ENCODE data around the gene DDX1. TPM values are rescaled to one million over a fixed set of nuclear protein-coding genes. Genes with fewer than 3 reads are reported as not detected.

The DDX1 gene
- total RNA-seq, 1 experiment from 2014 or later = 115 TPM

- no peak for TF ChIP-seq ELF4 (CRISPR knock-in tag; IDR thresholded peaks at IDR 0.05; ENCODE audit: low read depth)
- no peak for TF ChIP-seq E2F1 (CRISPR knock-in tag; IDR thresholded peaks at IDR 0.05)
- TF ChIP-seq SMAD4 (CRISPR knock-in tag; IDR thresholded peaks at IDR 0.05) = no peak
- no peak for TF ChIP-seq IRF2 (CRISPR knock-in tag; IDR thresholded peaks at IDR 0.05; ENCODE audit: borderline replicate concordance, low read depth)
- TF ChIP-seq KAT7 (CRISPR knock-in tag; IDR thresholded peaks at IDR 0.05; ENCODE audit: borderline replicate concordance) = no peak
- TF ChIP-seq MLX (CRISPR knock-in tag; IDR thresholded peaks at IDR 0.05) = no peak
- no peak for TF ChIP-seq TEAD4 (CRISPR knock-in tag; IDR thresholded peaks at IDR 0.05)
- TF ChIP-seq NFE2L1 (CRISPR knock-in tag; IDR thresholded peaks at IDR 0.05) = no peak
- TF ChIP-seq TEAD1 (CRISPR knock-in tag; IDR thresholded peaks at IDR 0.05) = no peak
- TF ChIP-seq ZNF263 (CRISPR knock-in tag; IDR thresholded peaks at IDR 0.05; ENCODE audit: low read depth) = no peak
- TF ChIP-seq NR3C1 (CRISPR knock-in tag; conservative IDR thresholded peaks at IDR 0.05; ENCODE audit: low read depth) = no peak
- ChIA-PET CTCF (no interaction called here), POLR2A (no interaction called here)
- Mint-ChIP-seq H3K4me1 (peaks cover 8% of the 10 kb centered on the region), H3K4me3 (no peak overlapping the region), H3K27ac (no peak overlapping the region), H3K27me3 (ENCODE audit: low read depth) (no peaks in the 10 kb centered on the region), H3K9me3 (no peaks in the 10 kb centered on the region), H3K36me3 (peaks cover 3% of the 10 kb centered on the region; the same call in 1 of the 2 replicates)
- ATAC-seq = no peak
- no peak for DNase-seq (ENCODE audit: low spot score)
Measured at GRCh38 chr2:15555760-15556193, 35.9 kb upstream of the DDX1 start.

- H3K27me3 Mint-ChIP-seq (ENCODE audit: low read depth) = no peaks in the 10 kb centered on the region; the same call in 1 of the 2 replicates
- peaks cover 10% of the 10 kb centered on the region for H3K4me1 Mint-ChIP-seq
- H3K4me3 Mint-ChIP-seq = no peak overlapping the region
- H3K9me3 Mint-ChIP-seq = no peaks in the 10 kb centered on the region
- POLR2A ChIA-PET = no interaction called here
- peaks cover 3% of the 10 kb centered on the region; the same call in 1 of the 2 replicates for H3K36me3 Mint-ChIP-seq
- H3K27ac Mint-ChIP-seq = no peak overlapping the region
- DNase-seq (ENCODE audit: low spot score) = no peak
- TF ChIP-seq ZNF138 (CRISPR knock-in tag; conservative IDR thresholded peaks at IDR 0.05) (no peak), CBFB (CRISPR knock-in tag; IDR thresholded peaks at IDR 0.05; ENCODE audit: low read depth) (no peak), MXD4 (CRISPR knock-in tag; IDR thresholded peaks at IDR 0.05; ENCODE audit: borderline replicate concordance) (no peak), ATF3 (CRISPR knock-in tag; conservative IDR thresholded peaks at IDR 0.05) (no peak), TCF7 (CRISPR knock-in tag; IDR thresholded peaks at IDR 0.05; ENCODE audit: low read depth) (no peak), SMAD4 (CRISPR knock-in tag; IDR thresholded peaks at IDR 0.05) (no peak), E2F5 (CRISPR knock-in tag; IDR thresholded peaks at IDR 0.05) (no peak), MYBL2 (CRISPR knock-in tag; IDR thresholded peaks at IDR 0.05) (no peak), ZNF317 (CRISPR knock-in tag; IDR thresholded peaks at IDR 0.05; ENCODE audit: borderline replicate concordance, low read depth) (no peak), NFE2L1 (CRISPR knock-in tag; IDR thresholded peaks at IDR 0.05) (no peak), FOXP4 (CRISPR knock-in tag; IDR thresholded peaks at IDR 0.05) (no peak), ATF1 (CRISPR knock-in tag; IDR thresholded peaks at IDR 0.05) (no peak), ZNF425 (CRISPR knock-in tag; conservative IDR thresholded peaks at IDR 0.05) (no peak), IRF2 (CRISPR knock-in tag; IDR thresholded peaks at IDR 0.05; ENCODE audit: borderline replicate concordance, low read depth) (no peak), SMAD3 (CRISPR knock-in tag; IDR thresholded peaks at IDR 0.05; ENCODE audit: borderline replicate concordance) (no peak), IRF1 (CRISPR knock-in tag; IDR thresholded peaks at IDR 0.05) (no peak)
- no peak for ATAC-seq
- CTCF ChIA-PET = no interaction called here
Measured at GRCh38 chr2:15556311-15556930, 35.2 kb upstream of the DDX1 start.

Measured in WTC11 (cell line).